Measurements from ENCODE around the gene PTPRD.

Gene PTPRD

GRCh38 chr9:8432224-8432623 is 2180.6 kb downstream of the PTPRD start:
- no peak overlapping the region for H3K4me3 ChIP-seq (ENCODE audit: low read depth, low read length)
- TF ChIP-seq CTCF (conservative IDR thresholded peaks at IDR 0.05; ENCODE audit: low read depth, low read length): no peak
- no peak for DNase-seq (ENCODE audit: low read depth)

DNA sequence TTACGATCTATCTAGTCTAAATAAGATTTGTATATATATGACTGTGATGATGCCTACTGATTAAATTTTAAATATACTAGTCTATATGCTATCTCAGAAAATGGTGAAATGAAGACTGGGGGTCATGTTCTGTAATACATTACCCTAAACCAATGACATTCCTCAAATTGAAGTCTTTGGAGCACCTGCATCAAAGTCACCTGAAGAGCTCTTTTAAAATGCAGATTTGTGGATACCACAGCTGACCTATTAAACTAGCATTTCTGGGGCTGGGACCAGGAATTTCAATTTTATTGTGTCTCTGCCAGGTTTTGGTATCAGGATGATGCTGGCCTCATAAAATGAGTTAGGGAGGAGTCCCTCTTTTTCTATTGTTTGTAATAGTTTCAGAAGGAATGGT is 2181.3 kb downstream of the PTPRD start:
- no peak for DNase-seq (ENCODE audit: low read depth)
- no peak overlapping the region for H3K4me3 ChIP-seq (ENCODE audit: low read depth, low read length)
- no peak for TF ChIP-seq CTCF (conservative IDR thresholded peaks at IDR 0.05; ENCODE audit: low read depth, low read length)

DNA sequence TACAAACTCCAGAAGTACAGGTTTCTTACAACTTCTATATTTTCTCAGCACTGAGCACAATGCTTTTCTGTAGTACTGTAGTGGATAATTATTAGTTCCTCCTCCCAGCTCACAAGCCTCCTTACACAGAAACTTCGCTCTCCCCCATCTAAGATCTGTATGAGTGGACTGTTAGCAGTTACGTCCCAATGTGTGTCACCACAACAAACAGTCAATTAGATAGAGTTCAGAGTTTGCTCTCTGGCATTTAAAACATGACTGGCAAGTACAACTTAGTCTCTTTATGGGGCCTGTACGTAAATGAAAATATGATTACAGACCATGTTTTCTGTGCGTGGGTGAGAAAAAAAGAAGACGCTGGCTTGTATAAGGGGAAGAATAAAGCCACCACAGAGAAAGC is 2181.9 kb downstream of the PTPRD start:
- DNase-seq (ENCODE audit: low read depth): no peak
- TF ChIP-seq CTCF (conservative IDR thresholded peaks at IDR 0.05; ENCODE audit: low read depth, low read length): no peak
- no peak overlapping the region for H3K4me3 ChIP-seq (ENCODE audit: low read depth, low read length)

GRCh38 chr9:8429768-8430167 is 2183.0 kb downstream of the PTPRD start:
- DNase-seq (ENCODE audit: low read depth): no peak
- H3K4me3 ChIP-seq (ENCODE audit: low read depth, low read length): no peak overlapping the region

GRCh38 chr9:8429157-8429556 is 2183.6 kb downstream of the PTPRD start:
- H3K4me3 ChIP-seq (ENCODE audit: low read depth, low read length): no peak overlapping the region
- DNase-seq (ENCODE audit: low read depth): no peak
- no peak for TF ChIP-seq CTCF (conservative IDR thresholded peaks at IDR 0.05; ENCODE audit: low read depth, low read length)

More at GRCh38 chr9:8429768-8430167, 2183.0 kb downstream of the PTPRD start:
- no peak for TF ChIP-seq CTCF (conservative IDR thresholded peaks at IDR 0.05; ENCODE audit: low read depth, low read length)

DNA sequence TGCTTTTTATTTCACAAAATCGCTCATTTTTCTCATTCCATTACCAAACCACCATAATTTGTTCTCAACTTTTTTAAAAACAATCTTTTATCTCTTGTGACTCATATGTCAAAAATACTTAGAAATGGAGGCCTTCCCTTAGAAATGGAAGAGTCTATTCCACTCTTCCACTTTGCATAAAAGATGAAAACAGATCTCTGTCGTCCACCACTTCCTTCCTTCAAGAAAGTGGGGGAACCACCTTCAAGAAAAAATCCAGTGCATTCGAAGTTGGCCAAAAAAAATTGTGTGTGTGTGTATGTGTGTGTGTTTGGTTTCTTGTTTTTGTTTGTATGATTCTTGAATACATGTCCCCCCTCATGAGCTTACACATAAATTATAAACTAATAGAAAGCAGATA is 2184.4 kb downstream of the PTPRD start:
- no peak for DNase-seq (ENCODE audit: low read depth)
- TF ChIP-seq CTCF (conservative IDR thresholded peaks at IDR 0.05; ENCODE audit: low read depth, low read length): no peak
- no peak overlapping the region for H3K4me3 ChIP-seq (ENCODE audit: low read depth, low read length)

DNA sequence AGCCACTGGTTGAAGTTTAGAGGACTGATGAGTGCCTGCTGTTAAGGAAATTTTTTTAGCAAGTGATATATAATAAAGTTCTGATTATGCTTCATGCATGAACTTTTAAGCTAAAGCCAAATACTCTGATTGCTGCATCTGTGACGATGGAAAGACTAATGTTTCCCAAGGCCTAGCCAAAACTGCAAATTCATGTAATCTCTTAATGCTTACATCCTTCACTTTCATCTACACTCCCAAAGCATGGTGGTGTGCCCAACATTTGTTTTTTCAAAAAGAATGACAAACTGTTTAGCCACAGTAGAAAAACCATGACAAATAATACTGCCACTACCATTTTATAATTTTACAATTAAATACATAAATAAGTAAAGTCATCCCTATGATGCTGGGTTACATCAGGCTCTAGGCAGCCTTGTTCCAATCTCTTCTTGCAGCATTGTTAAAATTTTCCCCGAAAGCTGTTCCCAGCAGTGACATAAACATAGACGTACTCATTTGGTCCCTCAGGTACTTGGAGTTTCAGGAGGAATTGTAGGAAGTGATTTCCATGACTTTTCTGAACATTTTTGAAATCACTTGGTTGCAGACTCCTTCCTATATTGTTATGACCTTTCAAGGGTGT is 2187.9 kb downstream of the PTPRD start:
- no peak overlapping the region for H3K4me3 ChIP-seq (ENCODE audit: low read depth, low read length)
- DNase-seq (ENCODE audit: low read depth): no peak

More for the DNA sequence above, 2187.9 kb downstream of the PTPRD start:
- no peak for TF ChIP-seq CTCF (conservative IDR thresholded peaks at IDR 0.05; ENCODE audit: low read depth, low read length)

Measured in choroid plexus epithelial cell (primary cell).